Measurements from ENCODE around the gene SLC12A6. TPM values are rescaled to one million over a fixed set of nuclear protein-coding genes. Genes with fewer than 3 reads are reported as not detected.

The SLC12A6 gene
- polyA plus RNA-seq, 2 of the 4 experiments (the other 2 are of a cell fraction), result 6.0 to 21.3 TPM

- CTCF ChIA-PET, result interaction anchor here (0.9 to 4.3 kb wide), 8 partner anchors 10 to 256 kb away, joined by 3 to 80 read pairs (median 20); partner anchors contain the start of genes NOP10 and NUTM1
- no peaks in the 10 kb centered on the region for H3K9me3 ChIP-seq
- H3K4me2 ChIP-seq, result peak overlapping the region; percentile 87
- 0 out of 3 replicates have a peak overlapping the region, but pooled peaks have one; percentile 97 for H3K4me3 ChIP-seq
- POLR2A ChIA-PET, result interaction anchor here (2.0 kb wide), 1 partner anchor 10 kb away, joined by 9 read pairs; no protein-coding TSS in a partner anchor
- 91% methylated on average over 16 of the region's 16 CpGs for WGBS (ENCODE audit: missing lambda C conversion rate)
- ATAC-seq, result no peak
- H3K4me1 ChIP-seq, result peaks cover 19% of the 10 kb centered on the region
- peak overlapping the region in 1 of 2 experiments; percentile 97; a peak in 1 of 6 replicates for H3K27ac ChIP-seq
- FAIRE-seq, result no peak
- DNase-seq (ENCODE audit: low read depth in 1 of 2, low spot score in 1 of 2), result no peak
- TF ChIP-seq PHF8 (IDR thresholded peaks at IDR 0.05; ENCODE audit: borderline replicate concordance, low read depth), result no peak
- no peak for TF ChIP-seq HEYL (CRISPR knock-in tag; IDR thresholded peaks at IDR 0.05)
- no peak for TF ChIP-seq ZFP36 (IDR thresholded peaks at IDR 0.05; ENCODE audit: borderline replicate concordance, partially characterized antibody)
- no peak for TF ChIP-seq POLR2AphosphoS2 (conservative IDR thresholded peaks at IDR 0.05; ENCODE audit: low read length)
These were observed 27.7 kb upstream of the SLC12A6 start for GRCh38 chr15:34365091-34365825.

GRCh38 chr15:34364041-34364440 lies 26.5 kb upstream of the SLC12A6 start:
- Histone ChIP-seq H3K4me3 (no peak overlapping the region), H3K9me3 (no peaks in the 10 kb centered on the region), H3K4me2 (no peak overlapping the region), H3K27ac (no peak overlapping the region), H3K4me1 (peaks cover 23% of the 10 kb centered on the region)
- DNase-seq (ENCODE audit: low read depth in 1 of 2, low spot score in 1 of 2), result no peak
- TF ChIP-seq FOXS1 (CRISPR knock-in tag; IDR thresholded peaks at IDR 0.05) (no peak), SMC3 (IDR thresholded peaks at IDR 0.05) (no peak), PHF8 (IDR thresholded peaks at IDR 0.05; ENCODE audit: borderline replicate concordance, low read depth) (no peak), ZC3H11A (IDR thresholded peaks at IDR 0.05) (no peak), ZNF302 (CRISPR knock-in tag; IDR thresholded peaks at IDR 0.05) (no peak), HEYL (CRISPR knock-in tag; IDR thresholded peaks at IDR 0.05) (no peak), FOSB (CRISPR knock-in tag; IDR thresholded peaks at IDR 0.05) (no peak), CBX8 (IDR thresholded peaks at IDR 0.05) (no peak), CBX2 (IDR thresholded peaks at IDR 0.05; ENCODE audit: borderline replicate concordance, low read depth) (no peak), RAD21 (conservative IDR thresholded peaks at IDR 0.05 in 1 of 2, IDR thresholded peaks at IDR 0.05 in 1 of 2) (no peak), ZSCAN20 (CRISPR knock-in tag; IDR thresholded peaks at IDR 0.05) (no peak), SREBF2 (IDR thresholded peaks at IDR 0.05) (no peak), CHD2 (IDR thresholded peaks at IDR 0.05; ENCODE audit: low read length, partially characterized antibody) (no peak), NPAS2 (CRISPR knock-in tag; IDR thresholded peaks at IDR 0.05; ENCODE audit: borderline replicate concordance) (no peak), PBX3 (IDR thresholded peaks at IDR 0.05) (no peak), JUN (IDR thresholded peaks at IDR 0.05) (no peak)
- TF ChIP-seq, protein P1, sequence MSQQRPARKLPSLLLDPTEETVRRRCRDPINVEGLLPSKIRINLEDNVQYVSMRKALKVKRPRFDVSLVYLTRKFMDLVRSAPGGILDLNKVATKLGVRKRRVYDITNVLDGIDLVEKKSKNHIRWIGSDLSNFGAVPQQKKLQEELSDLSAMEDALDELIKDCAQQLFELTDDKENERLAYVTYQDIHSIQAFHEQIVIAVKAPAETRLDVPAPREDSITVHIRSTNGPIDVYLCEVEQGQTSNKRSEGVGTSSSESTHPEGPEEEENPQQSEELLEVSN (IDR thresholded peaks at IDR 0.05; ENCODE audit: borderline replicate concordance, low read depth), result no peak
- ATAC-seq, result no peak
- WGBS (ENCODE audit: missing lambda C conversion rate), result 95% methylated on average over 8 of the region's 8 CpGs
- CTCF ChIA-PET, result interaction anchor here (0.8 to 4.9 kb wide), 2 partner anchors 9 to 20 kb away, joined by 3 to 34 read pairs; partner anchors contain the start of genes NOP10 and NUTM1
- POLR2A ChIA-PET, result no interaction called here
- no peak for FAIRE-seq

DNA sequence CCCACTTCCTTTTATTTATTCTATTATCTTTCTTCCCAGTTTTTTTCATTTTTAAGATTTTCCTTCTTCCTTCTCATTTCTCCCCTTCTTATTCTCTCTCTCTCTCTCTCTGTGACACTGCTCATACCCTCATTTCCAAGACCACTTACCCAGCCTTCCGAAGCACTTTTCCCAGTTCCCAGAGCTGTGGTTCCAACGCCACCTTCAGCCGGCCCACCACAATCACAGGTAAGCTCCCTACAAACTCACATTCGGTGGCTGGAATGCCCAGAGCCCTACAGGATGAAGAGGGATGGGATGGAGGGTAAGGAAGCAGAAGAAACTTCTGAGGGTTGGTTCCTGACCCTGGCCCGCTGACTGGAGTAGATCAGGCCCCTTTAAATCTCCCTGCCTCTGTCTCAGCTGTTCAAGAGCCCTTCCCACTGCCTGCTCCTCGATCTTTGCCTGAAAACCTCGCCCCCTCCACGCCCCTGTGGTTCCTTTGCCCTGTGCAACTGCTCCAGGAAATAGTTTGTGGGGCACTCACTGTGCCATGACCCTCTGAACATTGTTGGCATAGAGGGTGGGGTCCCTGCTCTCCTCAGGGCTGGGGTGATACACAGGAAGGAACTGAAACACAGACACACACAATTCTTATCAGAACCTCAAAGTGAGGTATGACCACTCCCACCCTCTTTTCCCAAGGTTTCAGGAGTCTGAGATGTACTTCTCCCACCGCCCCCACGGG lies 24.6 kb upstream of the SLC12A6 start:
- 73% methylated on average over 10 of the region's 10 CpGs for WGBS (ENCODE audit: missing lambda C conversion rate)
- DNase-seq (ENCODE audit: low read depth in 1 of 2, low spot score in 1 of 2), result no peak
- H3K9me3 ChIP-seq, result no peaks in the 10 kb centered on the region
- ChIA-PET CTCF (interaction anchor here (1.3 to 4.9 kb wide), 4 partner anchors 14 to 153 kb away, joined by 3 to 34 read pairs (median 5); partner anchors contain the start of genes NOP10 and NUTM1), POLR2A (no interaction called here)
- ATAC-seq, result no peak
- FAIRE-seq, result no peak
- no peak overlapping the region for H3K4me2 ChIP-seq
- H3K27ac ChIP-seq, result no peak overlapping the region
- H3K4me3 ChIP-seq, result no peak overlapping the region
- peaks cover 19% of the 10 kb centered on the region for H3K4me1 ChIP-seq
- no peak for TF ChIP-seq SREBF2 (IDR thresholded peaks at IDR 0.05)
- TF ChIP-seq RCOR1 (IDR thresholded peaks at IDR 0.05; ENCODE audit: low read depth, low read length), result no peak
- TF ChIP-seq, protein P1 (IDR thresholded peaks at IDR 0.05; ENCODE audit: borderline replicate concordance, low read depth), result no peak
- no peak for TF ChIP-seq MYC (IDR thresholded peaks at IDR 0.05; ENCODE audit: borderline replicate concordance, low read length)
- no peak for TF ChIP-seq FOSL2 (IDR thresholded peaks at IDR 0.05)
- TF ChIP-seq FOSL2 (CRISPR knock-in tag; IDR thresholded peaks at IDR 0.05), result no peak
- TF ChIP-seq ZFP36 (IDR thresholded peaks at IDR 0.05; ENCODE audit: borderline replicate concordance, partially characterized antibody), result no peak
- TF ChIP-seq HOXB5 (CRISPR knock-in tag; IDR thresholded peaks at IDR 0.05), result no peak
- TF ChIP-seq POLR2A (IDR thresholded peaks at IDR 0.05; ENCODE audit: low read length), result no peak
- TF ChIP-seq MAX (IDR thresholded peaks at IDR 0.05), result no peak
- TF ChIP-seq JUN (IDR thresholded peaks at IDR 0.05), result no peak
